HEK293 (cell line): ENCODE data around the gene NPDC1.

ENCODE experiments used
- CTCF ChIA-PET: fragments of 350-600 bp; formaldehyde crosslinking; extraction: SDS; loops from one replicate; lab custom pipeline; 2021; ENCODE audit warnings: antibody characterized with exemption; lab: Yijun Ruan, JAX
- POLR2A ChIA-PET: fragments of 300-600 bp; formaldehyde crosslinking; extraction: SDS; loops from one replicate; lab custom pipeline; 2020; ENCODE audit warnings: antibody characterized with exemption, inconsistent platforms; lab: Yijun Ruan, JAX
- H3K27ac ChIP-seq: fragments of 200-500 bp; sonication (Bioruptor generic); 2 replicates; pipeline ENCODE4 v1.5.1; 2014; ENCODE audit warnings: low read depth, low read length, control low read depth, inconsistent platforms; ENCODE audit errors: extremely low read depth
- H3K36me3 ChIP-seq, 2 experiments: fragments of 200-500 bp in 1 of 2; sonication (Bioruptor generic) in 1 of 2; 1 replicate in 1 of 2; 2 replicates in 1 of 2; pipeline ENCODE4 v1.5.1; 2014 to 2017; ENCODE audit warnings: inconsistent platforms in 2 of 2, low read length in 2 of 2; ENCODE audit not compliant: control insufficient read depth in 2 of 2, insufficient read depth in 1 of 2
- H3K4me1 ChIP-seq: fragments of 200-500 bp; sonication (Bioruptor generic); 2 replicates; pipeline ENCODE4 v1.5.1; 2014; ENCODE audit warnings: mild to moderate bottlenecking, low read length, inconsistent platforms; ENCODE audit not compliant: control insufficient read depth, insufficient read depth
- H3K4me3 ChIP-seq: 2 replicates; pipeline ENCODE4 v1.5.1; 2011; ENCODE audit warnings: low read depth, mild to moderate bottlenecking, control low read depth, low read length, moderate library complexity
- H3K9me3 ChIP-seq: fragments of 200-500 bp; sonication (Bioruptor generic); 2 replicates; pipeline ENCODE4 v1.5.1; 2014; ENCODE audit warnings: low read depth, low read length, inconsistent platforms; ENCODE audit not compliant: control insufficient read depth, insufficient read depth
- CTCF ChIP-seq: fragments of 450-650 bp; formaldehyde crosslinking; IDR thresholded peaks from 2 replicates; pipeline ENCODE4 v1.5.1; 2016; ENCODE audit warnings: missing biosample characterization, missing genetic modification characterization
- GLIS2 ChIP-seq: fragments of 450-650 bp; formaldehyde crosslinking; IDR thresholded peaks from 2 replicates; pipeline ENCODE4 v1.5.1; 2016; ENCODE audit warnings: missing biosample characterization, missing genetic modification characterization
- IKZF3 ChIP-seq: fragments of 450-650 bp; IDR thresholded peaks from 2 replicates; pipeline ENCODE4 v1.5.0; 2018; ENCODE audit warnings: missing biosample characterization, mild to moderate bottlenecking, missing genetic modification characterization, moderate library complexity
- KLF8 ChIP-seq: fragments of 450-650 bp; formaldehyde crosslinking; IDR thresholded peaks from 2 replicates; pipeline ENCODE4 v1.5.1; 2016; ENCODE audit warnings: missing biosample characterization, missing genetic modification characterization
- KLF9 ChIP-seq: fragments of 450-650 bp; formaldehyde crosslinking; IDR thresholded peaks from 2 replicates; pipeline ENCODE4 v1.5.1; 2016; ENCODE audit warnings: missing biosample characterization, missing genetic modification characterization, low read depth
- MZF1 ChIP-seq: fragments of 450-650 bp; formaldehyde crosslinking; IDR thresholded peaks from 2 replicates; pipeline ENCODE4 v1.5.1; 2017; ENCODE audit warnings: missing biosample characterization, missing genetic modification characterization, borderline replicate concordance
- OVOL3 ChIP-seq: fragments of 450-650 bp; formaldehyde crosslinking; IDR thresholded peaks from 2 replicates; pipeline ENCODE4 v1.5.1; 2016; ENCODE audit warnings: missing biosample characterization, missing genetic modification characterization
- PATZ1 ChIP-seq: fragments of 450-650 bp; formaldehyde crosslinking; IDR thresholded peaks from 2 replicates; pipeline ENCODE4 v1.5.1; 2016; ENCODE audit warnings: missing biosample characterization, missing genetic modification characterization
- SCRT2 ChIP-seq: fragments of 450-650 bp; formaldehyde crosslinking; IDR thresholded peaks from 2 replicates; pipeline ENCODE4 v1.5.1; 2016; ENCODE audit warnings: missing biosample characterization, missing genetic modification characterization
- SP3 ChIP-seq: fragments of 450-650 bp; formaldehyde crosslinking; IDR thresholded peaks from 2 replicates; pipeline ENCODE4 v1.5.1; 2016; ENCODE audit warnings: missing biosample characterization, missing genetic modification characterization
- SP7 ChIP-seq: fragments of 450-650 bp; formaldehyde crosslinking; IDR thresholded peaks from 2 replicates; pipeline ENCODE4 v1.5.1; 2016; ENCODE audit warnings: missing biosample characterization, missing genetic modification characterization
- ZBTB17 ChIP-seq: fragments of 450-650 bp; formaldehyde crosslinking; IDR thresholded peaks from 2 replicates; pipeline ENCODE4 v1.5.1; 2016; ENCODE audit warnings: missing biosample characterization, missing genetic modification characterization
- ZBTB44 ChIP-seq: fragments of 450-650 bp; IDR thresholded peaks from 2 replicates; pipeline ENCODE4 v1.5.1; 2018; ENCODE audit warnings: missing biosample characterization, mild to moderate bottlenecking, missing genetic modification characterization
- ZEB2 ChIP-seq: fragments of 450-650 bp; formaldehyde crosslinking; IDR thresholded peaks from 2 replicates; pipeline ENCODE4 v1.5.1; 2016; ENCODE audit warnings: missing biosample characterization, missing genetic modification characterization
- ZFHX2 ChIP-seq: fragments of 450-650 bp; formaldehyde crosslinking; conservative IDR thresholded peaks from 2 replicates; pipeline ENCODE4 v1.5.1; 2016; ENCODE audit warnings: missing biosample characterization, missing genetic modification characterization
- ZNF335 ChIP-seq: fragments of 450-650 bp; formaldehyde crosslinking; conservative IDR thresholded peaks from 2 replicates; pipeline ENCODE4 v1.5.1; 2016; ENCODE audit warnings: missing biosample characterization, missing genetic modification characterization
- ZNF350 ChIP-seq: fragments of 450-650 bp; formaldehyde crosslinking; IDR thresholded peaks from 2 replicates; pipeline ENCODE4 v1.5.0; 2017; ENCODE audit warnings: missing biosample characterization, mild to moderate bottlenecking, missing genetic modification characterization
- ZNF366 ChIP-seq: fragments of 450-650 bp; formaldehyde crosslinking; conservative IDR thresholded peaks from 2 replicates; pipeline ENCODE4 v1.5.1; 2016; ENCODE audit warnings: missing biosample characterization, missing genetic modification characterization
- ZNF423 ChIP-seq: fragments of 450-650 bp; formaldehyde crosslinking; IDR thresholded peaks from 2 replicates; pipeline ENCODE4 v1.5.1; 2016; ENCODE audit warnings: missing biosample characterization, missing genetic modification characterization
- ZNF48 ChIP-seq: fragments of 450-650 bp; formaldehyde crosslinking; IDR thresholded peaks from 2 replicates; pipeline ENCODE4 v1.5.1; 2016; ENCODE audit warnings: missing biosample characterization, missing genetic modification characterization
- ZNF561 ChIP-seq: fragments of 450-650 bp; IDR thresholded peaks from 2 replicates; pipeline ENCODE4 v1.5.1; 2018; ENCODE audit warnings: missing biosample characterization, missing genetic modification characterization, borderline replicate concordance
- ZNF585B ChIP-seq: fragments of 450-650 bp; formaldehyde crosslinking; IDR thresholded peaks from 2 replicates; pipeline ENCODE4 v1.5.1; 2016; ENCODE audit warnings: missing biosample characterization, missing genetic modification characterization
- ZNF610 ChIP-seq: fragments of 450-650 bp; formaldehyde crosslinking; IDR thresholded peaks from 2 replicates; pipeline ENCODE4 v1.5.1; 2016; ENCODE audit warnings: missing biosample characterization, missing genetic modification characterization, borderline replicate concordance
- ZNF670 ChIP-seq: fragments of 450-650 bp; formaldehyde crosslinking; IDR thresholded peaks from 2 replicates; pipeline ENCODE4 v1.5.1; 2016; ENCODE audit warnings: missing biosample characterization, missing genetic modification characterization, low read depth
- ZSCAN16 ChIP-seq: fragments of 450-650 bp; formaldehyde crosslinking; IDR thresholded peaks from 2 replicates; pipeline ENCODE4 v1.5.1; 2016; ENCODE audit warnings: missing biosample characterization, missing genetic modification characterization
- ZSCAN23 ChIP-seq: fragments of 450-650 bp; formaldehyde crosslinking; IDR thresholded peaks from 2 replicates; pipeline ENCODE4 v1.5.1; 2016; ENCODE audit warnings: missing biosample characterization, missing genetic modification characterization
- ZXDB ChIP-seq: fragments of 450-650 bp; formaldehyde crosslinking; IDR thresholded peaks from 2 replicates; pipeline ENCODE4 v1.5.1; 2016; ENCODE audit warnings: missing biosample characterization, missing genetic modification characterization

NPDC1 gene

GRCh38 chr9:137071282-137071681 is 25.3 kb upstream of the NPDC1 start:
- ChIA-PET CTCF (interaction anchor here (0.6 to 11.3 kb wide), 13 partner anchors 13 to 334 kb away, joined by 3 to 237 read pairs (median 6); partner anchors contain the start of genes ABCA2, CYSRT1, ENTPD2 and MAN1B1), POLR2A (interaction anchor here (0.6 to 9.1 kb wide), 10 partner anchors 12 to 355 kb away, joined by 3 to 137 read pairs (median 5); partner anchors contain the start of genes MAN1B1, TPRN and TUBB4B)
- Histone ChIP-seq H3K9me3 (no peaks in the 10 kb centered on the region), H3K4me3 (no peak overlapping the region), H3K36me3 (peaks cover 0 to 3% of the 10 kb centered on the region in 2 experiments; a peak in 1 of 3 replicates), H3K4me1 (peaks cover 10% of the 10 kb centered on the region; the same call in 1 of the 2 replicates), H3K27ac (peak overlapping the region; percentile 57)
- TF ChIP-seq ZBTB44 (tag by site-specific recombination) (no peak), ZNF610 (tag by site-specific recombination) (no peak), ZNF670 (tag by site-specific recombination) (no peak), KLF9 (tag by site-specific recombination) (no peak), MZF1 (tag by site-specific recombination) (no peak), GLIS2 (no peak)

- POLR2A ChIA-PET: interaction anchor here (0.6 to 9.1 kb wide), 25 partner anchors 11 to 355 kb away, joined by 3 to 137 read pairs (median 4); partner anchors contain the start of genes ENTPD2, MAN1B1, NPDC1 and NRARP
Observed at GRCh38 chr9:137070906-137071275, 24.9 kb upstream of the NPDC1 start.

More at GRCh38 chr9:137070906-137071275, 24.9 kb upstream of the NPDC1 start:
- peaks cover 0 to 4% of the 10 kb centered on the region in 2 experiments; a peak in 1 of 3 replicates for H3K36me3 ChIP-seq
- TF ChIP-seq ZNF366 (tag by site-specific recombination) (no peak; the same call in 1 of the 2 replicates), OVOL3 (0 out of 2 replicates have a peak, but pooled peaks have one; percentile 22), SP3 (peak; percentile 72), GLIS2 (peak; percentile 80), ZSCAN23 (tag by site-specific recombination) (peak; percentile 15; the same call in 1 of the 2 replicates), ZNF423 (tag by site-specific recombination) (0 out of 2 replicates have a peak, but pooled peaks have one; percentile 12), SCRT2 (no peak), ZNF335 (peak; percentile 42; the same call in 1 of the 2 replicates), ZFHX2 (tag by site-specific recombination) (peak; percentile 37; the same call in 1 of the 2 replicates), CTCF (tag by site-specific recombination) (peak; percentile 16; the same call in 1 of the 2 replicates), ZBTB17 (tag by site-specific recombination) (0 out of 2 replicates have a peak, but pooled peaks have one; percentile 22), PATZ1 (tag by site-specific recombination) (0 out of 2 replicates have a peak, but pooled peaks have one; percentile 81), KLF8 (tag by site-specific recombination) (peak; percentile 9; the same call in 1 of the 2 replicates), IKZF3 (tag by site-specific recombination) (0 out of 2 replicates have a peak, but pooled peaks have one; percentile 9), ZNF350 (tag by site-specific recombination) (no peak), ZNF561 (tag by site-specific recombination) (peak; percentile 23; the same call in 1 of the 2 replicates), ZNF48 (tag by site-specific recombination) (no peak), ZSCAN16 (tag by site-specific recombination) (no peak), ZEB2 (tag by site-specific recombination) (0 out of 2 replicates have a peak, but pooled peaks have one; percentile 48), ZNF585B (tag by site-specific recombination) (no peak), SP7 (tag by site-specific recombination) (0 out of 2 replicates have a peak, but pooled peaks have one; percentile 7), ZXDB (0 out of 2 replicates have a peak, but pooled peaks have one; percentile 27)
- H3K4me1 ChIP-seq: peaks cover 10% of the 10 kb centered on the region; the same call in 1 of the 2 replicates
- peak overlapping the region; percentile 57 for H3K27ac ChIP-seq
- no peaks in the 10 kb centered on the region for H3K9me3 ChIP-seq
- CTCF ChIA-PET: interaction anchor here (0.6 to 11.3 kb wide), 12 partner anchors 13 to 334 kb away, joined by 3 to 237 read pairs (median 6); partner anchors contain the start of genes ABCA2, CYSRT1, ENTPD2 and MAN1B1
- H3K4me3 ChIP-seq: peak overlapping the region; percentile 16
